Hepatocyte (in vitro differentiated cells): Measurements from ENCODE around the gene SLC12A5. TPM values are rescaled to one million over a fixed set of nuclear protein-coding genes. Genes with fewer than 3 reads are reported as not detected.

Experiments used
- DNase-seq: peaks from one replicate; pipeline ENCODE4 v3.0.0-alpha.2; 2016; ENCODE audit warnings: low spot score
- H2AFZ ChIP-seq: fragments of 200-600 bp; sonication (generic); 2 replicates; pipeline ENCODE4 v1.6.0; 2016; ENCODE audit warnings: antibody characterized with exemption, mild to moderate bottlenecking
- H3K27ac ChIP-seq: fragments of 200-600 bp; sonication (generic); 2 replicates; pipeline ENCODE4 v1.5.1; 2016; ENCODE audit warnings: mild to moderate bottlenecking
- H3K27me3 ChIP-seq: fragments of 200-600 bp; sonication (generic); 2 replicates; pipeline ENCODE4 v1.6.1; 2016
- H3K36me3 ChIP-seq: fragments of 200-600 bp; sonication (generic); replicated peaks from 2 replicates; pipeline ENCODE4 v1.5.1; 2016; ENCODE audit warnings: low read depth; ENCODE audit not compliant: insufficient read depth
- H3K4me1 ChIP-seq: fragments of 200-600 bp; sonication (generic); 2 replicates; pipeline ENCODE4 v1.5.1; 2016; ENCODE audit warnings: mild to moderate bottlenecking, moderate library complexity; ENCODE audit not compliant: insufficient read depth
- H3K4me2 ChIP-seq: fragments of 200-600 bp; sonication (generic); 2 replicates; pipeline ENCODE4 v1.6.0; 2016
- H3K4me3 ChIP-seq: fragments of 200-600 bp; sonication (generic); 2 replicates; pipeline ENCODE4 v1.5.1; 2016; ENCODE audit warnings: mild to moderate bottlenecking
- H3K79me2 ChIP-seq: fragments of 200-600 bp; sonication (generic); 2 replicates; pipeline ENCODE4 v1.6.0; 2017; ENCODE audit warnings: mild to moderate bottlenecking
- H3K9me2 ChIP-seq: fragments of 200-600 bp; sonication (generic); replicated peaks from 2 replicates; pipeline ENCODE4 v1.6.0; 2017; ENCODE audit warnings: mild to moderate bottlenecking; ENCODE audit not compliant: insufficient read depth
- H3K9me3 ChIP-seq: fragments of 200-600 bp; sonication (generic); 2 replicates; pipeline ENCODE4 v1.5.1; 2016; ENCODE audit warnings: low read depth, mild to moderate bottlenecking
- H4K20me1 ChIP-seq: fragments of 200-600 bp; sonication (generic); 2 replicates; pipeline ENCODE4 v1.6.0; 2016; ENCODE audit warnings: mild to moderate bottlenecking; ENCODE audit not compliant: insufficient read depth, poor library complexity, severe bottlenecking
- EZH2 ChIP-seq: fragments of 200-600 bp; sonication (generic); IDR thresholded peaks from 2 replicates; pipeline ENCODE4 v1.6.1; 2016; ENCODE audit warnings: antibody characterized with exemption, mild to moderate bottlenecking, borderline replicate concordance
- EZH2phosphoT487 ChIP-seq: fragments of 200-600 bp; sonication (generic); IDR thresholded peaks from one replicate; pipeline ENCODE4 v1.6.1; 2018; ENCODE audit warnings: antibody characterized with exemption, mild to moderate bottlenecking, low read depth, moderate library complexity; ENCODE audit not compliant: unreplicated experiment, severe bottlenecking
- WGBS: methylation state at CpG from one replicate; pipeline ENCODE4 v1.1.6; 2016; ENCODE audit warnings: low lambda C conversion rate; ENCODE audit errors: missing lambda C conversion rate; 5-methylcytosine and 5-hydroxymethylcytosine counted together
- polyA plus RNA-seq: library from polyadenylated mRNA; unstranded; fragments of >200 nt; fragmentation: Nextera tagmentation; extraction: Ambion mirVana; gene quantifications from 2 replicates; pipeline ENCODE4 v1.2.1, GENCODE V29; 2016
- total RNA-seq: library from RNA; depleted of rRNA; stranded (reverse); fragments of >200 nt; gene quantifications from 2 replicates; pipeline ENCODE4 v1.2.3, GENCODE V29; 2014
- TF ChIP-seq, protein P1 (sequence below): fragments of 200-600 bp; sonication (generic); IDR thresholded peaks from 2 replicates; pipeline ENCODE4 v1.5.1; 2016; ENCODE audit warnings: antibody characterized with exemption, mild to moderate bottlenecking; ENCODE audit not compliant: poor library complexity

The SLC12A5 gene
- total and polyA plus RNA-seq, 2 experiments from 2014 or later = 0.57 to 3.1 TPM

DNA sequence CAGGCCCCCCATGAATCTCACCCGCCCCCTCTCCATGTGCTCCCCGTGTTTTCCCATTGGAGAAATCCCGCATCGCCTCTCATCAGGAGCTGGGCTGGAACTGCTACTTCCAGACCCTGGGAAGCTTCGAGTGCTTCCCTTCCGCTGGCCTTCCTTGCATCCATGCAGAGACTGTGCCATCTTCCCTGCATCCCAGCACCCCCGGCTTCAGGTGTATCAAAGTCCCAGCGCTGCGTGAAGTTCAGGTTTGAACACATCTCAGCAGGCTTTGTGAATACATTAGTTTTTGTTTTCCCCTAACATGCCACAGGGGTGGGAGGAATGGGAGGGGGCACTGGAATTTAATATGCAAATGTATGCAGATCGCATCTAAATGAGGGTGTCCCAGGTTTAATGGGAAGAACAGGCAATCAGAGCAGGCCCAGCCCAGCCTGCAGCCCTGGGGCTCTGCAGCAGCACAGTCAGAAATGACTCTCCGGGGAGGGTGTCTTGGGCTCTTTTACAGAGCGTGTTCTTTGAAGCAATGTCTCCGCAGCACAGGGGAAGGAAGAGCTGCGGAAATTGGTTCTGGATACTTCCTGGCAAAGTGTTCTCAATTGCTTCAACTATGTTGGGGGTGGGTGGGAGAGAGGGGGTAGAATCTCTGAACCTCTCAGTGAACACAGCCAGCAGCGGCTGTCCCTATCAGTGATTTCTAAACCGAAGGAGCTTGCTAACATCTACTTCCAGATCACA lies 28.6 kb upstream of the SLC12A5 start:
- peaks cover 7% of the 10 kb centered on the region for H3K27me3 ChIP-seq
- 62% methylated on average over 15 of the region's 16 CpGs for whole genome bisulfite sequencing

DNA sequence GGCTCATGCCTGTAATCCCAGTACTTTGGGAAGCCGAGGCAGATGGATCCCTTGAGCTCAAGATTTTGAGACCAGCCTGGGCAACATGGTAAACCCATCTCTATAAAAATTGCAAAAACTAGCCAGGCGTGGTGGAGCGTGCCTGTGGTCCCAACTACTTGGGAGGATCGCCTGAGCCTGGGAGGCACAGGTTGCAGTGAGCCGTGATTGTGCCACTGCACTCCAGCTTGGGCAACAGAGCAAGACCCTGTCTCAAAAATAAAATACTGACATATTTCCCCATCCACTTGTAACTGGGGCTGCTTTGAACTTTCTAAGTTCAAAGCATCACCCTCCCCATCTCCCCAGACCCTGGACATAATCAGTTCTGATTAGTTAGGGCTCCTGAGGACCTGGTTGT lies 27.5 kb upstream of the SLC12A5 start:
- Histone ChIP-seq H3K27ac (no peak overlapping the region), H3K27me3 (peaks cover 12% of the 10 kb centered on the region), H3K4me3 (no peak overlapping the region), H2AFZ (no peak overlapping the region), H3K9me2 (no peaks in the 10 kb centered on the region), H3K4me2 (no peak overlapping the region), H3K79me2 (no peaks in the 10 kb centered on the region), H3K4me1 (no peaks in the 10 kb centered on the region), H3K36me3 (no peaks in the 10 kb centered on the region), H3K9me3 (no peaks in the 10 kb centered on the region), H4K20me1 (no peaks in the 10 kb centered on the region)
- 93% methylated on average over 5 of the region's 5 CpGs for WGBS
- TF ChIP-seq, protein P1, sequence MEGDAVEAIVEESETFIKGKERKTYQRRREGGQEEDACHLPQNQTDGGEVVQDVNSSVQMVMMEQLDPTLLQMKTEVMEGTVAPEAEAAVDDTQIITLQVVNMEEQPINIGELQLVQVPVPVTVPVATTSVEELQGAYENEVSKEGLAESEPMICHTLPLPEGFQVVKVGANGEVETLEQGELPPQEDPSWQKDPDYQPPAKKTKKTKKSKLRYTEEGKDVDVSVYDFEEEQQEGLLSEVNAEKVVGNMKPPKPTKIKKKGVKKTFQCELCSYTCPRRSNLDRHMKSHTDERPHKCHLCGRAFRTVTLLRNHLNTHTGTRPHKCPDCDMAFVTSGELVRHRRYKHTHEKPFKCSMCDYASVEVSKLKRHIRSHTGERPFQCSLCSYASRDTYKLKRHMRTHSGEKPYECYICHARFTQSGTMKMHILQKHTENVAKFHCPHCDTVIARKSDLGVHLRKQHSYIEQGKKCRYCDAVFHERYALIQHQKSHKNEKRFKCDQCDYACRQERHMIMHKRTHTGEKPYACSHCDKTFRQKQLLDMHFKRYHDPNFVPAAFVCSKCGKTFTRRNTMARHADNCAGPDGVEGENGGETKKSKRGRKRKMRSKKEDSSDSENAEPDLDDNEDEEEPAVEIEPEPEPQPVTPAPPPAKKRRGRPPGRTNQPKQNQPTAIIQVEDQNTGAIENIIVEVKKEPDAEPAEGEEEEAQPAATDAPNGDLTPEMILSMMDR = no peak
- TF ChIP-seq EZH2phosphoT487 (no peak), EZH2 (no peak)
- no peak for DNase-seq

More for the DNA sequence above, 28.6 kb upstream of the SLC12A5 start:
- Histone ChIP-seq H3K27ac (no peak overlapping the region), H3K79me2 (no peaks in the 10 kb centered on the region), H4K20me1 (no peaks in the 10 kb centered on the region), H3K4me2 (peak overlapping the region; percentile 13), H2AFZ (no peak overlapping the region), H3K4me3 (no peak overlapping the region), H3K4me1 (no peaks in the 10 kb centered on the region), H3K9me2 (no peaks in the 10 kb centered on the region), H3K36me3 (no peaks in the 10 kb centered on the region), H3K9me3 (no peaks in the 10 kb centered on the region)
- TF ChIP-seq EZH2 = no peak
- TF ChIP-seq EZH2phosphoT487 = no peak
- TF ChIP-seq, protein P1 = no peak
- DNase-seq = no peak

DNA sequence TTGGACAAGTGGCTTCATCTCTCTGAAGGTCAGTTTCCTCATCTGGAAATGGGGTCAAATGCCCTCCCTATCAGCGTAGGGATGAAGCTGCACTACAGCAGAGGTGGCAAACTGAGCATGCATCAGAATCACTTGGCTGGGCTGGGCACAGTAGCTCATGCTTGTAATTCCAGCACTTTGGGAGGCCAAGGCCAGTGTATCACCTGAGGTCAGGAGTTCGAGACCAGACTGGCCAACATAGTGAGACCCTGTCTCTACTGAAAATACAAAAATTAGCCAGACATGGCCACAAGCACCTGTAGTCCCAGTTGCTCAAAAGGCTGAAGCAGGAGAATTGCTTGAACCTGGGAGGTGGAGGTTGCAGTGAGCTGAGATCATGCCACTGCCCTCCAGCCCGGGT lies 27.0 kb upstream of the SLC12A5 start:
- Histone ChIP-seq H3K4me3 (no peak overlapping the region), H3K9me2 (no peaks in the 10 kb centered on the region), H4K20me1 (no peaks in the 10 kb centered on the region), H3K4me1 (no peaks in the 10 kb centered on the region), H3K4me2 (no peak overlapping the region), H3K9me3 (no peaks in the 10 kb centered on the region), H3K27me3 (peaks cover 15% of the 10 kb centered on the region), H3K79me2 (no peaks in the 10 kb centered on the region), H3K27ac (no peak overlapping the region), H2AFZ (no peak overlapping the region), H3K36me3 (no peaks in the 10 kb centered on the region)
- WGBS = 96% methylated on average over 3 of the region's 3 CpGs
- TF ChIP-seq EZH2 = no peak
- TF ChIP-seq, protein P1 = no peak
- TF ChIP-seq EZH2phosphoT487 = no peak
- no peak for DNase-seq
